CD14-positive monocyte (primary cell): ENCODE data around the gene RAB11A. TPM values are rescaled to one million over a fixed set of nuclear protein-coding genes. Genes with fewer than 3 reads are reported as not detected.

ENCODE experiments used
- DNase-seq, 3 donors: peaks; one replicate each; pipeline ENCODE4 v3.0.0-alpha.2; 2011 to 2022
- H2AFZ ChIP-seq: 2 replicates; pipeline ENCODE4 v1.6.0; 2012; ENCODE audit warnings: mild to moderate bottlenecking, low read depth, low read length, inconsistent platforms; ENCODE audit not compliant: insufficient read depth, poor library complexity, severe bottlenecking
- H3K27ac ChIP-seq, 2 donors: 1 replicate in 1 of 2; 2 replicates in 1 of 2; pipeline ENCODE4 v1.5.1; 2012 to 2013; ENCODE audit warnings: low read length in 2 of 2, control low read depth in 1 of 2, inconsistent platforms in 1 of 2, low read depth in 1 of 2, mild to moderate bottlenecking in 1 of 2
- H3K27me3 ChIP-seq, 2 donors: one replicate each; pipeline versions ENCODE4 v1.6.0 to v1.6.1; 2011 to 2013; ENCODE audit warnings: low read length in 2 of 2; ENCODE audit not compliant: control insufficient read depth in 2 of 2, insufficient read depth in 2 of 2
- H3K36me3 ChIP-seq, 2 donors: replicated peaks in 1 of 2; 1 replicate in 1 of 2; 2 replicates in 1 of 2; pipeline versions ENCODE4 v1.5.1 to v1.6.1; 2012 to 2013; ENCODE audit warnings: low read length in 2 of 2, control low read depth in 1 of 2, inconsistent platforms in 1 of 2, mild to moderate bottlenecking in 1 of 2; ENCODE audit not compliant: insufficient read depth in 2 of 2, control insufficient read depth in 1 of 2
- H3K4me1 ChIP-seq, 2 donors: 1 replicate in 1 of 2; 2 replicates in 1 of 2; pipeline versions ENCODE4 v1.5.1 to v1.6.1; 2012 to 2013; ENCODE audit warnings: low read length in 2 of 2, control low read depth in 1 of 2, inconsistent platforms in 1 of 2, mild to moderate bottlenecking in 1 of 2, moderate library complexity in 1 of 2; ENCODE audit not compliant: insufficient read depth in 2 of 2, control insufficient read depth in 1 of 2
- H3K4me2 ChIP-seq: replicated peaks from 2 replicates; pipeline ENCODE3; 2012; ENCODE audit warnings: low read length, moderate library complexity, mild to moderate bottlenecking; ENCODE audit not compliant: poor library complexity, severe bottlenecking; ENCODE audit errors: extremely low read depth
- H3K4me3 ChIP-seq, 3 experiments: fragments of 200-600 bp in 1 of 3; sonication (generic) in 1 of 3; replicated peaks in 1 of 3; 1 replicate in 2 of 3; 2 replicates in 1 of 3; pipeline ENCODE4 v1.5.1; 2011 to 2013; ENCODE audit warnings: low read length in 3 of 3, mild to moderate bottlenecking in 3 of 3, control low read depth in 2 of 3, low read depth in 2 of 3, inconsistent platforms in 1 of 3, moderate library complexity in 1 of 3
- H3K79me2 ChIP-seq: 2 replicates; pipeline ENCODE4 v1.6.0; 2012; ENCODE audit warnings: mild to moderate bottlenecking, control low read depth, inconsistent platforms, low read length, moderate library complexity; ENCODE audit not compliant: insufficient read depth
- H3K9ac ChIP-seq: 2 replicates; pipeline ENCODE4 v1.6.0; 2017; ENCODE audit warnings: low read length, mild to moderate bottlenecking; ENCODE audit not compliant: insufficient read depth, poor library complexity, severe bottlenecking
- H3K9me3 ChIP-seq, 2 donors: replicated peaks in 1 of 2; 1 replicate in 1 of 2; 2 replicates in 1 of 2; pipeline versions ENCODE4 v1.5.1 to v1.6.1; 2012 to 2013; ENCODE audit warnings: low read length in 2 of 2, control low read depth in 1 of 2; ENCODE audit not compliant: control insufficient read depth in 1 of 2, insufficient read depth in 1 of 2
- H4K20me1 ChIP-seq: 2 replicates; pipeline ENCODE4 v1.6.0; 2012; ENCODE audit warnings: mild to moderate bottlenecking, low read length, control low read depth, moderate library complexity; ENCODE audit not compliant: insufficient read depth
- H3K27ac Mint-ChIP-seq, 7 donors: one replicate each; pipeline ENCODE4 v1.8.0; 2020; ENCODE audit warnings: mild to moderate bottlenecking in 7 of 7, mixed read lengths in 7 of 7, moderate library complexity in 6 of 7, inconsistent platforms in 2 of 7
- H3K27me3 Mint-ChIP-seq, 3 donors: one replicate each; pipeline ENCODE4 v1.8.0; 2021 to 2022; ENCODE audit warnings: low read depth in 3 of 3, mild to moderate bottlenecking in 3 of 3, mixed read lengths in 3 of 3, moderate library complexity in 3 of 3, inconsistent platforms in 1 of 3
- H3K36me3 Mint-ChIP-seq, 2 donors: one replicate each; pipeline ENCODE4 v1.8.0; 2020; ENCODE audit warnings: mixed read lengths in 2 of 2, inconsistent platforms in 1 of 2, mild to moderate bottlenecking in 1 of 2
- H3K4me1 Mint-ChIP-seq: one replicate; pipeline ENCODE4 v1.8.0; 2020; ENCODE audit warnings: mild to moderate bottlenecking, mixed read lengths
- H3K4me3 Mint-ChIP-seq, 2 donors: one replicate each; pipeline ENCODE4 v1.8.0; 2020; ENCODE audit warnings: mild to moderate bottlenecking in 2 of 2, mixed read lengths in 2 of 2, moderate library complexity in 1 of 2
- H3K9me3 Mint-ChIP-seq, 7 donors: one replicate each; pipeline ENCODE4 v1.8.0; 2020 to 2022; ENCODE audit warnings: mixed read lengths in 7 of 7, mild to moderate bottlenecking in 6 of 7, moderate library complexity in 6 of 7, inconsistent platforms in 2 of 7
- CTCF ChIP-seq: fragments of 200-600 bp; IDR thresholded peaks from one replicate; pipeline ENCODE4 v1.8.0; 2022; ENCODE audit warnings: antibody characterized with exemption, mild to moderate bottlenecking
- WGBS: methylation state at CpG from one replicate; pipeline ENCODE4 v1.1.5; 2013; ENCODE audit warnings: missing lambda C conversion rate; ENCODE audit not compliant: insufficient coverage; 5-methylcytosine and 5-hydroxymethylcytosine counted together
- intact Hi-C, 2 donors: fragments of 100-400 bp; cut with micrococcal nuclease; formaldehyde crosslinking; loops; one replicate each; pipeline versions ENCODE4 v1.15.0 to v1.15.1; 2023
- polyA plus RNA-seq, 3 donors: library from polyadenylated mRNA; depleted of rRNA in 1 of 3; unstranded in 2 of 3; stranded (reverse) in 1 of 3; fragments of 300-500 nt in 2 of 3; fragments of >200 nt in 1 of 3; fragmentation: Illumina TruSeq in 2 of 3; gene quantifications; 1 replicate in 2 of 3; 2 replicates in 1 of 3; pipeline ENCODE4 v1.2.3, GENCODE V29; 2012 to 2021

The RAB11A gene
- polyA plus RNA-seq, 3 donors = 180 to 310 (median 300) TPM

GRCh38 chr15:65851981-65852380 lies 17.3 kb upstream of the RAB11A start:
- H3K9ac ChIP-seq = no peak overlapping the region
- no peaks in the 10 kb centered on the region for H3K27me3 ChIP-seq
- H4K20me1 ChIP-seq = no peaks in the 10 kb centered on the region
- no peaks in the 10 kb centered on the region for H3K9me3 ChIP-seq
- intact Hi-C loops = no loop called here
- no peak overlapping the region for H2AFZ ChIP-seq
- H3K4me3 ChIP-seq = no peak overlapping the region
- H3K79me2 ChIP-seq = no peaks in the 10 kb centered on the region
- no peak overlapping the region for H3K4me3 Mint-ChIP-seq
- H3K36me3 Mint-ChIP-seq = no peaks in the 10 kb centered on the region
- no peaks in the 10 kb centered on the region for H3K4me1 ChIP-seq
- H3K4me1 Mint-ChIP-seq = peaks cover 10% of the 10 kb centered on the region
- no peak overlapping the region for H3K27ac ChIP-seq
- no peak overlapping the region for H3K27ac Mint-ChIP-seq
- no peak for TF ChIP-seq CTCF
- peaks cover 0 to 3% (median 0%) of the 10 kb centered on the region in 3 donors for H3K27me3 Mint-ChIP-seq
- no peak overlapping the region for H3K4me2 ChIP-seq
- H3K36me3 ChIP-seq = no peaks in the 10 kb centered on the region
- no peaks in the 10 kb centered on the region for H3K9me3 Mint-ChIP-seq
- 100% methylated on average over 3 of the region's 5 CpGs for WGBS
- peak in 1 of 3 donors; percentile 15 for DNase-seq

- Histone ChIP-seq H2AFZ (no peak overlapping the region), H3K9ac (no peak overlapping the region), H3K36me3 (no peaks in the 10 kb centered on the region), H3K27me3 (no peaks in the 10 kb centered on the region), H3K27ac (no peak overlapping the region), H3K79me2 (no peaks in the 10 kb centered on the region), H3K9me3 (no peaks in the 10 kb centered on the region), H3K4me3 (no peak overlapping the region), H4K20me1 (no peaks in the 10 kb centered on the region), H3K4me2 (no peak overlapping the region), H3K4me1 (no peaks in the 10 kb centered on the region)
- H3K27ac Mint-ChIP-seq = peak overlapping the region in 1 of 7 donors; percentile 68
- H3K27me3 Mint-ChIP-seq = peaks cover 0 to 1% (median 0%) of the 10 kb centered on the region in 3 donors
- peak; percentile 97 for TF ChIP-seq CTCF
- H3K9me3 Mint-ChIP-seq = no peaks in the 10 kb centered on the region
- peak; percentile 56 to 76 (median 74) for DNase-seq
- peak overlapping the region in 1 of 2 donors; percentile 27 for H3K4me3 Mint-ChIP-seq
- H3K4me1 Mint-ChIP-seq = peaks cover 19% of the 10 kb centered on the region
- intact Hi-C loops = loop anchor here in 1 of 2 donors (5.0 kb wide), 1 partner anchor 220 kb away; no protein-coding TSS in a partner anchor
- WGBS = 81% methylated on average over 4 of the region's 12 CpGs
- no peaks in the 10 kb centered on the region for H3K36me3 Mint-ChIP-seq
These were observed 12.4 kb upstream of the RAB11A start for GRCh38 chr15:65856821-65857455.
